ENCODE measurements around the gene LRRC7. TPM values are rescaled to one million over a fixed set of nuclear protein-coding genes. Genes with fewer than 3 reads are reported as not detected.

Gene LRRC7
- total RNA-seq, 4 donors from 2014 or later = 0.07 to 1.9 (median 0.62) TPM

- Histone ChIP-seq H3K9me3 (no peaks in the 10 kb centered on the region), H3K36me3 (no peaks in the 10 kb centered on the region), H3K27ac (no peak overlapping the region), H3K4me1 (no peaks in the 10 kb centered on the region), H3K4me3 (no peak overlapping the region), H3K27me3 (no peaks in the 10 kb centered on the region)
- TF ChIP-seq POLR2AphosphoS5 (IDR thresholded peaks at IDR 0.05) (no peak), EP300 (IDR thresholded peaks at IDR 0.05) (no peak), POLR2A (IDR thresholded peaks at IDR 0.05) (no peak), CTCF (IDR thresholded peaks at IDR 0.05) (no peak)
- no peak for ATAC-seq
These were observed 549.3 kb downstream of the LRRC7 start for GRCh38 chr1:70117046-70117445.

GRCh38 chr1:70134148-70134547 lies 566.4 kb downstream of the LRRC7 start:
- Histone ChIP-seq H3K27ac (no peak overlapping the region), H3K4me1 (peaks cover 0 to 8% (median 0%) of the 10 kb centered on the region in 3 donors), H3K27me3 (no peaks in the 10 kb centered on the region), H3K36me3 (no peaks in the 10 kb centered on the region), H3K4me3 (no peak overlapping the region), H3K9me3 (no peaks in the 10 kb centered on the region)
- 79 to 84% methylated on average over 3 of the region's 3 CpGs for WGBS, 2 donors (ENCODE audit: low coverage in 1 of 2)
- TF ChIP-seq CTCF (IDR thresholded peaks at IDR 0.05) (no peak), POLR2AphosphoS5 (IDR thresholded peaks at IDR 0.05) (no peak), POLR2A (IDR thresholded peaks at IDR 0.05) (no peak), EP300 (IDR thresholded peaks at IDR 0.05) (no peak)
- ATAC-seq = no peak

GRCh38 chr1:70140343-70140742 lies 572.6 kb downstream of the LRRC7 start:
- peak; percentile 51 for ATAC-seq
- Histone ChIP-seq H3K36me3 (peaks cover 0 to 15% of the 10 kb centered on the region in 2 donors), H3K9me3 (no peaks in the 10 kb centered on the region), H3K27ac (peak overlapping the region in 3 of 4 donors; percentile 23 to 42 (median 34)), H3K4me3 (no peak overlapping the region), H3K27me3 (no peaks in the 10 kb centered on the region), H3K4me1 (peaks cover 7 to 34% (median 13%) of the 10 kb centered on the region in 3 donors)
- TF ChIP-seq POLR2AphosphoS5 (IDR thresholded peaks at IDR 0.05) (no peak), POLR2A (IDR thresholded peaks at IDR 0.05) (no peak), EP300 (IDR thresholded peaks at IDR 0.05) (no peak), CTCF (IDR thresholded peaks at IDR 0.05) (no peak)

GRCh38 chr1:70140894-70141293 lies 573.2 kb downstream of the LRRC7 start:
- no peak for ATAC-seq
- H3K9me3 ChIP-seq = no peaks in the 10 kb centered on the region
- 29 to 36% methylated on average over 3 of the region's 3 CpGs for WGBS, 2 donors (ENCODE audit: low coverage in 1 of 2)
- TF ChIP-seq EP300 (IDR thresholded peaks at IDR 0.05) = no peak
- TF ChIP-seq POLR2AphosphoS5 (IDR thresholded peaks at IDR 0.05) = no peak
- TF ChIP-seq CTCF (IDR thresholded peaks at IDR 0.05) = no peak
- TF ChIP-seq POLR2A (IDR thresholded peaks at IDR 0.05) = no peak
- H3K36me3 ChIP-seq = peaks cover 0 to 20% of the 10 kb centered on the region in 2 donors
- no peaks in the 10 kb centered on the region for H3K27me3 ChIP-seq
- peak overlapping the region; percentile 23 to 42 (median 31) for H3K27ac ChIP-seq
- peaks cover 7 to 34% (median 13%) of the 10 kb centered on the region in 3 donors for H3K4me1 ChIP-seq
- H3K4me3 ChIP-seq = no peak overlapping the region

- ATAC-seq = no peak
- Histone ChIP-seq H3K36me3 (peaks cover 0 to 26% of the 10 kb centered on the region in 2 donors), H3K27me3 (no peaks in the 10 kb centered on the region), H3K9me3 (no peaks in the 10 kb centered on the region), H3K4me1 (peaks cover 7 to 34% (median 13%) of the 10 kb centered on the region in 3 donors), H3K27ac (no peak overlapping the region), H3K4me3 (no peak overlapping the region)
- TF ChIP-seq CTCF (IDR thresholded peaks at IDR 0.05) (peak; percentile 14 to 54 (median 40)), POLR2A (IDR thresholded peaks at IDR 0.05) (no peak)
- WGBS, 2 donors (ENCODE audit: low coverage in 1 of 2) = 6 to 15% methylated on average over 2 of the region's 2 CpGs
These were observed 574.4 kb downstream of the LRRC7 start for GRCh38 chr1:70142075-70142474.

Data from gastroesophageal sphincter (tissue), 4 donors.